ENCODE data around the gene ZNF436.

ZNF436 gene

DNA sequence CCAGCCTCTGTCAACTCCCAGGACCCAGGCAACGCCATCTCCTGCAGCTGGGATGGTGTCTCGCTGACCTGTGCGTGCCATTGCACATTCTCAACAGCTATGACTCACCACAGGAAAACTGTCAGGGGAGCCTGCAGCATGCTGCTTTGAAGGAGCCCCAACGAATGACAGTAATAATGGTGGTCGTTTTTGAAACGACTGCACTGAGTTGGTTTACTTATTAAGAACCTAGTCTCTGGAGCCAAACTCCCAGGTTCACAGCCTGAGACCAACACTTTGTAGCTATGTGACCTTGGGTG is 33.4 kb upstream of the ZNF436 start:
- Histone ChIP-seq H3K36me3 (ENCODE audit: insufficient read depth, low read length) (no peaks in the 10 kb centered on the region), H3K9ac (ENCODE audit: low read length) (no peak overlapping the region), H2AFZ (ENCODE audit: low read length) (no peak overlapping the region), H3K79me2 (ENCODE audit: insufficient read depth, low read length) (no peaks in the 10 kb centered on the region), H3K4me3 (ENCODE audit: low read depth, low read length, poor library complexity, severe bottlenecking) (no peak overlapping the region), H3K4me2 (ENCODE audit: low read length) (no peak overlapping the region), H3K27ac (ENCODE audit: low read depth, low read length, poor library complexity, severe bottlenecking) (no peak overlapping the region), H3K9me2 (ENCODE audit: low read depth, low read length) (no peaks in the 10 kb centered on the region), H3F3A (ENCODE audit: insufficient read depth, low read length) (no peaks in the 10 kb centered on the region), H3K27me3 (ENCODE audit: insufficient read depth, low read length) (no peaks in the 10 kb centered on the region), H3K4me1 (ENCODE audit: insufficient read depth, low read length, severe bottlenecking) (peaks cover 4% of the 10 kb centered on the region), H3K9me3 (ENCODE audit: low read length) (no peaks in the 10 kb centered on the region), H4K20me1 (ENCODE audit: insufficient read depth, low read length) (no peaks in the 10 kb centered on the region)
- no peak for TF ChIP-seq EZH2 (IDR thresholded peaks at IDR 0.05; ENCODE audit: borderline replicate concordance, low read length)
- TF ChIP-seq, protein P1, sequence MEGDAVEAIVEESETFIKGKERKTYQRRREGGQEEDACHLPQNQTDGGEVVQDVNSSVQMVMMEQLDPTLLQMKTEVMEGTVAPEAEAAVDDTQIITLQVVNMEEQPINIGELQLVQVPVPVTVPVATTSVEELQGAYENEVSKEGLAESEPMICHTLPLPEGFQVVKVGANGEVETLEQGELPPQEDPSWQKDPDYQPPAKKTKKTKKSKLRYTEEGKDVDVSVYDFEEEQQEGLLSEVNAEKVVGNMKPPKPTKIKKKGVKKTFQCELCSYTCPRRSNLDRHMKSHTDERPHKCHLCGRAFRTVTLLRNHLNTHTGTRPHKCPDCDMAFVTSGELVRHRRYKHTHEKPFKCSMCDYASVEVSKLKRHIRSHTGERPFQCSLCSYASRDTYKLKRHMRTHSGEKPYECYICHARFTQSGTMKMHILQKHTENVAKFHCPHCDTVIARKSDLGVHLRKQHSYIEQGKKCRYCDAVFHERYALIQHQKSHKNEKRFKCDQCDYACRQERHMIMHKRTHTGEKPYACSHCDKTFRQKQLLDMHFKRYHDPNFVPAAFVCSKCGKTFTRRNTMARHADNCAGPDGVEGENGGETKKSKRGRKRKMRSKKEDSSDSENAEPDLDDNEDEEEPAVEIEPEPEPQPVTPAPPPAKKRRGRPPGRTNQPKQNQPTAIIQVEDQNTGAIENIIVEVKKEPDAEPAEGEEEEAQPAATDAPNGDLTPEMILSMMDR (IDR thresholded peaks at IDR 0.05; ENCODE audit: low read length), result no peak

DNA sequence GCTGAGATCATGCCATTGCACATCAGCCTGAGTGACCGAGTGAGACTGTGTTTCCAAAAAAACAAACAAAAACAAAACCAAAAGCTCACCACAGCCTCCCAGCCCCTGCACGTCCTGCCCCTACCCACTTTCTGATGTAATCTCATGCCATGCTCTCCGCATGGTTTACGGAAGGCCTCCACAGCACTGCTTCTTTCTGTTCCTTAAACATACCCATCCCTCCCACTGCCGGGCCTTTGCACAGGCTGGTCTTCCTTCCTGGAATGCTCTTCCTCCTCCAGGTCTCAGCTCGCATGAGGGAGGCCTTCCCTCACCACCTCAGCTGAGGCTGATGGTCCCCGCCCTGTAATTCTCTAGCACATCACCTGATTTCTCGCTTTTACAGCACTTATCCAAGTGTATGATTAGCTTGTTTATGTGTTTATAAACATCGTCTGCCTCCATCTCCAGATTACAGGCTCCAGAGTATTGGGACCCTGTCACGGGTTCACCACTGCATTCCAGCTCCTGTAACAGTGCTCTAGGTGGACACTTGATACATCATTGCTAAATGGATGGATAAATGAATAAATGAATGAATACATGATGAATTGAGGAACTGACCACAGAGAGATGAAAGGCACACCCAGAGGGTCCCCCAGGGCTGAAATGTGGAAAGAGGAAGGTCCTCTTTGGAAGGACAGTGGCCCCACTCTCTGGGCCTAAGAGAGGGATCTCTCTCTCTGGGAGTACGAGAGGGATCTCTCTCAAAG is 32.8 kb upstream of the ZNF436 start:
- Histone ChIP-seq H3K9me3 (ENCODE audit: low read length) (no peaks in the 10 kb centered on the region), H2AFZ (ENCODE audit: low read length) (no peak overlapping the region), H3K9me2 (ENCODE audit: low read depth, low read length) (no peaks in the 10 kb centered on the region), H3K27ac (ENCODE audit: low read depth, low read length, poor library complexity, severe bottlenecking) (no peak overlapping the region), H3K4me3 (ENCODE audit: low read depth, low read length, poor library complexity, severe bottlenecking) (no peak overlapping the region), H3K79me2 (ENCODE audit: insufficient read depth, low read length) (no peaks in the 10 kb centered on the region), H3K4me2 (ENCODE audit: low read length) (no peak overlapping the region), H3F3A (ENCODE audit: insufficient read depth, low read length) (no peaks in the 10 kb centered on the region), H3K36me3 (ENCODE audit: insufficient read depth, low read length) (no peaks in the 10 kb centered on the region), H3K9ac (ENCODE audit: low read length) (no peak overlapping the region), H4K20me1 (ENCODE audit: insufficient read depth, low read length) (no peaks in the 10 kb centered on the region), H3K27me3 (ENCODE audit: insufficient read depth, low read length) (no peaks in the 10 kb centered on the region), H3K4me1 (ENCODE audit: insufficient read depth, low read length, severe bottlenecking) (peaks cover 4% of the 10 kb centered on the region)
- TF ChIP-seq, protein P1 (IDR thresholded peaks at IDR 0.05; ENCODE audit: low read length), result no peak
- TF ChIP-seq EZH2 (IDR thresholded peaks at IDR 0.05; ENCODE audit: borderline replicate concordance, low read length), result no peak

DNA sequence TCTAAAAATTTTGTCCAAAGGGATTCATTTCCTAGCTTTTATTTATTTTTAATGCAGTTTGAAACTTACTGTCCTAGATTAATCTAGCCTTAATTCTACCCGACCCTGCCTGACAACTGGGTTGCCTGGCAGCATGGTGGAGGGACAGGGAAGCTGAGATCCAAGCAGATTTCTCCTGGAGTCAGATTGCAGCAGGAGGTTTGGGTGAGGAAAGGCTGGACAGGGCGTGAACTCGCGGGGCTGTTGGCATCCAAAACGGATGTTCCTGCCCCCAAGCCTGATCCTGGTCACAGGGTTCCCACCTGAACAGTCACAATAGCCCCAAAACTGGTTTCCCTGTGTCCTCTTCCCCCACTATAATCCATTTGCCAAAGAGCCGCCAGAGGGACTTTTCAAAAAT is 31.7 kb upstream of the ZNF436 start:
- H2AFZ ChIP-seq (ENCODE audit: low read length), result no peak overlapping the region
- no peaks in the 10 kb centered on the region for H4K20me1 ChIP-seq (ENCODE audit: insufficient read depth, low read length)
- no peak overlapping the region for H3K4me2 ChIP-seq (ENCODE audit: low read length)
- H3K4me3 ChIP-seq (ENCODE audit: low read depth, low read length, poor library complexity, severe bottlenecking), result no peak overlapping the region
- H3K9me2 ChIP-seq (ENCODE audit: low read depth, low read length), result no peaks in the 10 kb centered on the region
- H3K4me1 ChIP-seq (ENCODE audit: insufficient read depth, low read length, severe bottlenecking), result peaks cover 4% of the 10 kb centered on the region
- H3F3A ChIP-seq (ENCODE audit: insufficient read depth, low read length), result no peaks in the 10 kb centered on the region
- H3K27me3 ChIP-seq (ENCODE audit: insufficient read depth, low read length), result no peaks in the 10 kb centered on the region
- H3K27ac ChIP-seq (ENCODE audit: low read depth, low read length, poor library complexity, severe bottlenecking), result no peak overlapping the region
- no peak overlapping the region for H3K9ac ChIP-seq (ENCODE audit: low read length)
- H3K79me2 ChIP-seq (ENCODE audit: insufficient read depth, low read length), result no peaks in the 10 kb centered on the region
- TF ChIP-seq, protein P1 (IDR thresholded peaks at IDR 0.05; ENCODE audit: low read length), result no peak
- TF ChIP-seq EZH2 (IDR thresholded peaks at IDR 0.05; ENCODE audit: borderline replicate concordance, low read length), result no peak
- no peaks in the 10 kb centered on the region for H3K36me3 ChIP-seq (ENCODE audit: insufficient read depth, low read length)
- H3K9me3 ChIP-seq (ENCODE audit: low read length), result no peaks in the 10 kb centered on the region

Data from OCI-LY1 (cell line).